GM18873 (cell line): ENCODE measurements around the gene TULP4.
A peak's percentile ranks its signal among the peaks of the same experiment; 100 is the strongest.
"Not testable (repeated sequence)": the region's sequence is repeated elsewhere in the genome, so short reads cannot be mapped to it uniquely, and the experiment has no call there.

ENCODE experiments used
- ATAC-seq: cut with Tn5 transposase; IDR thresholded peaks from one replicate; pipeline ENCODE4 v1.9.1; 2021; ENCODE audit warnings: mild to moderate bottlenecking, moderate library complexity, moderate number of reproducible peaks; ENCODE audit not compliant: unreplicated experiment, low FRiP score

The TULP4 gene

DNA sequence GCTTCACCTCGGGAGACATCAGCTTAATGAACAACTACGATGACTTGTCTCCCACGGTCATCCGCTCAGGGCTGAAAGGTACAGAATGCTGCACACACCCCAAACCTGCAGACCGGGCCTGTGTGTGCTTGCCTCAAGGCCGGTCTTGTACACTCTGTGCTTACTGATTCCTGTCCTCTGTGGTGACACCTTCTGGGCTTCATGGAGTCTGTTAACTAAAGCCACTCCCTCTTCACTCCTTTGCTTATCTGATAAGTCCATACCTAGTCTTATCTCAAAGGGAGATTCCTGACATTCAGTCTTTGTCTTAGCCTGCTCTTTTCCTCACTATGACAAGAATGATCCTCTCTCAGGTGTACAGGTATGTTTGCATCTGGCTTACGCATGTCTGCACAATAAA is 139.9 kb downstream of the TULP4 start:
- no peak for ATAC-seq

DNA sequence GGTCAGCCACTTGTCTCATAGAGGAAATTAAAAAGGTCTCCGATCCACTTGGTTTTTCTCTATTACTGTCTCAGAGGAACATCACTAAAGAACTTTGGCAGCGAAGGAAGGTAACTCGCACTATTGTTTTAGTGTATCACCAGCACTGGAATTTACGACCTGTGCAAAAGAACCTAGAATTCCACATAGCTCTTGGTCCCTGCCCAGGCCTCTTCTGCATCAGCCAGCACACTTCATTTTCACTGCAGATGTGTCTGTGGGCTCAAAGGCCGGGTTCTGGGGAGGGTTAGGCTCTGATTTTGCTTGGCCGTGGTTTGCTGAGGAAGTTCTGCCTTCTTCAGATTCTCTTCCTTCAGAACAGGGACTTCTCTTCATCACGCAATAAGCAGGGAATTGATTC is 144.9 kb downstream of the TULP4 start:
- no peak for ATAC-seq

DNA sequence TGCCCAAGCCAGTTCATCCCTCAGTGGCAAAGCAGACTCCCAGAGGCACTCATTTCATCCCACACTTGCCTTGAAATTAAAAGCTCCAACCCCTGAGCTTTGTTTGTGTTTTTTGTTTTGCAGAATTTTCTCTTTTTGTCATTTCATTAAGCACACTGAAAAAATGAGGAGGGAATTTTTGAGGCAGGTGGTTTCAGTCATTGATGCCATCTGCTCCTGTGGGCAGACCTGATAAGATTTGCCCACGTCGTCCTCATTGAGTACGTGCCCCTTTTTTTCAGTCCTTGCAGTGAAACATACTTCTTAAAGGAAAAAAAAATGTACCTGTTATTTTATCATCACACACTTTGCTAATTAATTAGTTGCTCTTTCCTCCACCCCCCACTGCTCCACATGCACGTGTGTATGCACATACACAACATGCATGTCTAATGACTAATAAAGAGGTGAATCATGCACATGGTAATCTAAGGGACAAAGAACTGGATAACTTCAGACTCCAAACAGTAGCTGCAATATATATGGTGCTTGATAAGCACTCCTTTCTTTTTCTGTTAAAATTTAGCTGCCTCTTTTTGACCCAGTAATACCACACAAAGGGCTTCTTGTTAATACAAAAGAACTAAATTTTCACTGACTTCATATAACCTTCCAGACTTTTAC is 145.5 kb downstream of the TULP4 start:
- no peak for ATAC-seq

DNA sequence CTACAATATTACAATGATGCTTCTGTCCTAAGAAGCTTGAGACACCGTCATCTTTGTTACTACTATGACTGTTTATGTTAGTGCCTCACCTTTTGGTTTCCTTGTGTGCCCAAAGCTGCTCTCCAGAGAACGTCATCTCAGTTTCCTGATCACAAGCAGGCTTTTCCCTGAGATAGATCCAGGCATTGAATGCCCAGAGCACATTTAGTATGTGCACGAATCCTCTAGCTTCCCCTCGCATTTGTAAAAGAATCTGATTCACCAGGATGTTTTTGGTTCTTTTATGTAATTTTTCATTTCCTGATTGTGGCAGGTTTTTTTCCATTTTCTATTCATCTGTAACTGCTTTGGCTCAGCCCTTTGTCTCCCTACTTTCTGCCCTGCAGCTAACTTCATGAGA is 147.5 kb downstream of the TULP4 start:
- ATAC-seq, result no peak

DNA sequence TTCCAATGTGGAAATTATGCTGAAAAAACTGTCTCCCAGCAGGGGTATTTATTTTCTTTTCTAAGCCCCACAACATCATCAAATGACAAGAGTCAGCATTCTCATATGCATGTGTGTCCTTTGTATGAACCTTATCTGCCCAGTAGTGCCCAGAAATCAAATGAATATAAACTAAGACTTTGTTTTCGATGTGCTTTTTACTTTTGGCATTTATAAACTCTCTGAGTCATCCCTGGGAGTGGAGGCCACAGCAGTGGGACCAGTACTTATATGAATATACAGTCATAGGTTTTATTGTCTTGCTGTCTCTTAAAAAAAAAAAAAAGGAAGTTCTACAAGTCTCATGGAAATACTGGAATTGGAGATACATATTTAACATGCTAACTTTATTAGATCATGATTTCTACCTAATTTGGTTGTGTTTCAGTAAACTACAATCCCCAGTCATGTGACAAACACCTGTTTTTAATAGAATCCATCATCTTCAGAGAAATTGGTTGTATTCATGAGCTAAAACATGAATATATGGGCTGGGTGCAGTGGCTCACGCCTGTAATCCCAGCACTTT is 148.4 kb downstream of the TULP4 start:
- ATAC-seq, result no peak

DNA sequence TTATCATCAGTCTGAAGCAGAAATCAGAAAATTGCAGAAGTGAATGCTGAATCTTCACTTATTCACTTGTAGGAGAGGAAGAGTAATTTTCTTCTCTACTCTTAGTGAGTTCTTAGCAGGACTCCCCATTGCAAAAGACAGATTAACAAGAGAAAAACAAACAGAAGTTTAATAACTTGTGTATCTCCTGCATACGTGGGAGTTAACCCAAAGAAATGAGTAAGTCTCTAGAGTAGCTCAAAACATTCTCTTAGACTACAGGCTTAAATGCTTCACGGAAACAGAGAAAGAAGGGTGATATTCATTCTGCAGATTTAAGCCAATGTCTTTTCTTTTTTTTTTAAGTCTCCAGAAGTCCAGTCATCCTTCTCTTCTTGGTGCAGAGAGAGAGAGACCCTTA is 149.7 kb downstream of the TULP4 start:
- no peak for ATAC-seq

DNA sequence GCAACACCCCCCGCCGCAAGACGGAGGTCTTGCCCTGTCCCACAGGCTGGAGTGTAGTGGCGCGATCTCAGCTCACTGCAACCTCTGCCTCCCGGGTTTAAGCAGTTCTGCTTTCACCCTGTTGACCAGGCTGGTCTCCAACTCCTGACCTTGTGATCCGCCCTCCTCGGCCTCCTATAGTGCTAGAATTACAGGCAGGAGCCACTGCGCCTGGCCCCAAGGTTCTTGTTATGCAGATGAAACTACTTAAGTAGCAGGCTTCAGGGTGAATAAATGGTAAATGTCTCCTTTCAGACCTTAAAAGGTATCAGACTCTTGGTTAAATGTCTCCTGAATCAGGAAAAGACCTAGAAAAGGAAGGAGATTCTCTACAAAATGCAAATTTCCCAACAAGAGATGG is 152.2 kb downstream of the TULP4 start:
- ATAC-seq, result no peak

DNA sequence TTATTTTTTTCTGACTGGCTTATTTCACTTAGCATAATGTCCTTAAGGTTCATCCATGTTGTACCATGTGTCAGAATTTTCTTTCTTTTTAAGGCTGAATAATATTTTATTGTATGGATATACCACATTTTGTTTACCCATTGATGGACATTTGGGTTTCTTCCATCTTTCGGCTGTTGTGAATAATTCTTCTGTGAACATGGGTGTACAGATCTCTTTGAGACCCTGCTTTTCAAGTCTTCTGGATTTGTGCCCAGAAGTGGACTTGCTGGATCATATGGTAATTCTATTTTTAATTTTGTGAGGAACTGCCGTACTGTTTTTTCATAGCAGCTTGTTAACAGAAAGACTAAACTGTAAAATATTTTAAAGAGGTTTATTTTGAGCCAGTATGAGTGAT is 153.0 kb downstream of the TULP4 start:
- no peak for ATAC-seq

DNA sequence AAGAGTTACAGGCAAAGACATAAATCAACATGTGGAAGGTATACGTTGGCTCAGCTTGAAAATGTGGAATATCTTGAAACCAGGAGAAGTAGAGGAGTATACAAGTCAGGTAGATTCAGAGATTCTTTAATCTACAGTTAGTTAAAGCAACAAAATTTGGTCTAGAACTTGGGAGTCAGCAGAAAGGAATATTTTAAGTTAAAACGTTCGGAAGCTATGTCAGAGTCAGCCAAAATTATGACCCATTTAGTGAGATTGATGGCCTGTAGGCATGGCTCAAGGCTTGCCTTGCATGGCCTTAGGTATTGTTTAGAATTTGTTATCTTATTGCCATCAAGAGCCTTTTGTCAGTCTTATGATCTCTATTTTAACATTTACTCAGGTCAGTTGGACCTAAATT is 153.5 kb downstream of the TULP4 start:
- no peak for ATAC-seq

DNA sequence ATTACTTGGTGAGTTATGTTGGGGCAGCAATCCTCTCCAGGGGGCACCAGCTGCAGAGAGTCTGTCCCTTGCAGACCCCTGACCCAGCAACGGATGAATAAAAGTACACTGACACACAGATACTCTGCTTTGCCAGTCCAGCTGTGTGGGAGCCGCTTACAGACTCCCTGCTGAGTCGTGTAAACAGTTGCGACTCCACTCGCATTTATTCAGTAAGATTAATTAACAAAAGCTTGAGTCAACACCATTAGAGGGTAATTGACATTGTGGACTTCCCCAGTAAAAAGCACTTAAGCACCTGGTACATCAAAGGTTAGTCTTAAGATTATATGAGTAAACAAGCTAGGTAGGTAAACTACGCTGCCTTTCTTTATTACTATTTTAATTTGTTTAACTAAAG is 155.7 kb downstream of the TULP4 start:
- ATAC-seq, result no peak

DNA sequence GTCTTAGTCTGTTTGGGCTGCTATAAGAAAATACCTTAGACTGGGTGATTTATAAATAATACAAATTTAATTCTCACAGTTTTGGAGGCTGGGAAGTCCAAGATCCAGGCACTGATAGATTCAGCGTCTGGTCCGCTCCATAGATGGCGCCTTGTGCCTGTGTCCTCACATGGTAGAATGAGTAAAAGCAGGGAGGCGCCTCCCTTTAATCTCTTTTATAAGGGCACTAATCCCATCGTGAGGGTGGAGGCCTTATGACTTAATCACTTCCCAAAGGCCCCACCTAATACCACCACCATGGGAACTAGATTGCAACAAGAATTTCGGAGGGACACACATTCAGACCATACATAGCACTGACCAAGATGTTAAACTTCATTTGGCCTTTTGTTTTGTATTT is 156.4 kb downstream of the TULP4 start:
- no peak for ATAC-seq

DNA sequence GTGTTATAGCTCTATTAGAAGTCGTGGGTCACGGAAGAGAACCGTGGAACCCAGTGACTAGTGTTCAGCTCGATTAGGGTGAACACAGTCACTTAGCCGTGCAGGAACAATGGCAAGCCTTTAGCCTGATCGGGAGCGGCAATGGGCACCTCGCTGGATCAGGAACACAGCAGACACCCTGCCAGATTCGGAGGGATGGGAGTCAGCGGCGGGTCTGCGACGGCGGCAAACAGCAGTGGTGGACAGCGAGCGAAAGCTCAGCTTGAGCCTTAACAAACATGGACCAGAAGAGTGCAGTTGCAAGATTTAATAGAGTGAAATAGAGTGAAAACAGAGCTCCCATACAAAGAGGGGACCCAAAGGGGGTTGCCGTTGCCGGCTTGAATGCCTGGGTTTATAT is 157.8 kb downstream of the TULP4 start:
- not testable (repeated sequence) for ATAC-seq

DNA sequence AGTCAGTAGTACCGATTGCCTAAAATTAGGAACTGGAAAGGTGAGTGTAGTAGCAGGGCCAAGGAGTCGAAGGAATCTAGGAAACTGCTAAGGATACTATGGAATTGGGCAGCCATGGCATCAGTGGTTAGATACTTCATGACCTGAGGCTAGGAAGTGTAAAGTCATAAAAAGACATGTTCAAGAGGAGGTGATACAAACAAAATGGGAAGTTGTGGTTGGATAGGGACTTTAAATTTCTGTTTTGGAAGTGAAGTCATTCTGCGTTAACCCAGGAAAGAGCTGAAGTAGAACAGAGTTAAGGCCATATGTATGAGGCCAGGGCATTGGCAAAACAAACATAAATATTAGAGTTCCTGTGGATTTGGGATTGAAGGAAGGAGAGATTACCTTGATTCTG is 159.1 kb downstream of the TULP4 start:
- ATAC-seq, result no peak

DNA sequence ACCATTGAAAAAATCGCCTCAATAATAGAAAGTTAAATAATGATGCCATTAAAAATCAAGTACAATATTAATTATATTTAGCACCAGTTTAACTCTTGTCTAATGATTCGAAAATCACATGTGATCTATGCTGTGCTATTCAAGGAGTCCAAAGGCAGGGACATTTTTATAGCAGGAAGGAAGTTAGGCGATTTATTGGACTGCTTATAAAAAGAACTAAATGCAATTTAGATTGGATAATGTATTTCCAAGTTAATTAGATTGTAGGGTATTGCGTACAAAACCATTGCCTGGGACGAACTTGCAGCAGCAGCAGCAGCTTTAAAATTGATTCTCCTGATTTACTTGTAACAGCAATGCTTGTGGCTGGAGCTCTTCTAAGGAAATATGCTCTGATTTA is 160.2 kb downstream of the TULP4 start:
- ATAC-seq, result no peak

DNA sequence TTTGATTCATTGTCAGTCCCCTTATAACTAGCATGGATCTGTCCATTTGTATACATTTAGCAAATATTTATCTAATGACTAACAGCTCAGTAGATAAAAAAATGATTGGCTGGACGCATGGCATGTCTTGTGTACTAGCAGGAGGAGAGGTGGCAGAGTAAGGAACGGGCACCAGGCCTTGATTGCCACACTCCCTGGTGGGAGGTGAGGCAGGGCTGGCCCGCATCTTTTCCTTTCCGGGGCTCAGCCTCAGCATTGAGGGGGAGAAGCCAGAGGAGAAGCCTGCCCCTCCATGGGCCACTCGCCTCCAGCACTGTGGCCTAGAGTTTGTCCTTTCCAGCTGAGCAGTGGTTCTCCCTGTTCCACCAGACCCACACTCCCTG is 162.7 kb downstream of the TULP4 start:
- ATAC-seq, result peak; percentile 4

DNA sequence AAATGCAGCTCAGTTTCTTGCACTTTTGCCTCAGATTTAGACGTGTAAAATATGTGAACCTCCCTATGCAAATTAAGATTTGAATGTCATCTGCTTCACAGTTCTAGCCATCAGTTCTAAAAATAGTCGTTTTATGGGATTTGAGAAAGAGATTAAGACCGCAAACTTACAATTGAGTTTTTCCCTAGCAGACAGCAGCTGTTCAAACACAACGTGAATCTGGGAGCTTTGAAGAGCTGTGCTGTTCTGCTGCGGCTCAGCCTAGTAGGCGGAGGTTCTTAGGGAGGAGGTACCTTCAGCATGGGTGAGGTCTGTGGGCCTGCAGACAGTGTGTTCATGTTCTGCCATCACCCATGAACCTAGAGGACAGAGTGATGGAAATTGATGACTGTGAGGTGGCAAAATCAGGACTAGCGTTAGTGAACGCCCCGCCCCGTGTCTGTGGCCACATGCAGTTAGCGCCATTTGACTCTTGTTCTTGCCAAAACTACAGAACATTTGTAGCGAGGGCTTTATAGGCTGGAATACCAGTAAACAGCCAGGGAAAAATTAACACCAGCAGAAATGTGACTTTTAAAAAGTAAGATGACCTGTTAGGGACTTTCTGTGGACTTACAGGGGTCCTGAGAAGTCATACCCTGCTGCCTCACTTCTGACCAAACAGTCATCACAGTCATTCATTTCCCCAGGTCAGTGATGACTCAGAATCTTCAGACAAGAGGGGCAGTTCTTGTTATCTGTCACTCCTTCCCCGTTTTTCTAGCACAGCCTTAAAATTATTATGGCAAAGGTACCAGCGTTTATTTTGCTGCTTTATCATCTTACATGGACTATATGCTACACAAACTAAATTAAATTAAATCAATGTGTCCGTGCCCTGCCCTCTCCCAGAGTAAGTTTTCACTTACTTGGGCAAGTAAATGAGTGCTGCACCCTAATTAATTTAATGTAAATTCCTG is 163.4 kb downstream of the TULP4 start:
- peak; percentile 70 for ATAC-seq

DNA sequence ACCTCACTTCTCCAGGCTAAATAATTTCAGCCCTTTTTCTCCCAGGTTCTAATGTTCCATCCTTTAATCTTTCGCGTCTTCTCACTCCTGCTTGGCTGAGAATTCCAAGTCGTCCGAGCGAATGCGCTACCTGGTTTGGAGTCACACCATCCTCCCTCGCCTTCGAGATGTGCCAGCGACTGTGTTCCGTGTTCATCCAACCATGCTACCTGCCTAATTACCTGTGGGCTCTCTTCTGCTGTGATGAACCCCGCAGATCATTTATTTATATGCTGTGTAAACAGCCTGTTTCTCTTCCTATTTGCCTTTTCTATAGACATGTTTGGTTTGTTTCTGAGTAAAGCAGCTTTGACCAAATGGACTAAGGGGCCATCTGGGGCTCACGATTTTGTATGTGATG is 164.1 kb downstream of the TULP4 start:
- no peak for ATAC-seq

DNA sequence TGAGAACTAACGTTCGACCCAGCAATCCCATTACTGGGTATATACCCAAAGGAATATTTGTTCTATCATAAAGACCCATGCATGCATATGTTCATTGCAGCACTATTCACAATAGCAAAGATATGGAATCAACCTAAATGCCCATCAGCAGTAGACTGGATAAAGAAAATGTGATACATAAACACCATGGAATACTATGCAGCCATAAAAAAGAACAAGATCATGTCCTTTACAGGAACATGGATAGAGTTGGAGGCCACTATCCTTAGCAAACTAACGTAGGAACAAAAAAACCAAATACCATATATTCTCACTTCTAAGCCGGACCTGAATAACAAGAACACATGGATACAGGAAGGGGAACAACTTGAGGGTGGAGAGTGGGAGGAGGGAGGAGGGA is 165.5 kb downstream of the TULP4 start:
- not testable (repeated sequence) for ATAC-seq

DNA sequence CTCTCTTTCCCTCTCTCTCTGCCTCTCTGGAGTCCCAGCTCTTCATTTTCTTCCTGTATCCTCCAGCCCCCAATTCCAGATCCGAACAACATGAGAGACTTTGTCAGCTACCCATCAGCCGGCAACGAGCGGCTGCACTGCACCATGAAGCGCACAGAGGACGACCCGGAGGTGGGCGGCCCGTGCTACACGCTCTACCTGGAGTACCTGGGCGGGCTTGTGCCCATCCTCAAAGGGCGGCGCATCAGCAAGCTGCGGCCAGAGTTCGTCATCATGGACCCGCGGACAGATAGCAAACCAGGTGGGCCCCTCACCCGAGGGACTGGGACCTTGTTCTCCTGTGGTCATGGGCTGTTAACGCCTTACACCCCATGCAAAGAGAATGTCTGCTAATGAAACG is 168.7 kb downstream of the TULP4 start:
- no peak for ATAC-seq

DNA sequence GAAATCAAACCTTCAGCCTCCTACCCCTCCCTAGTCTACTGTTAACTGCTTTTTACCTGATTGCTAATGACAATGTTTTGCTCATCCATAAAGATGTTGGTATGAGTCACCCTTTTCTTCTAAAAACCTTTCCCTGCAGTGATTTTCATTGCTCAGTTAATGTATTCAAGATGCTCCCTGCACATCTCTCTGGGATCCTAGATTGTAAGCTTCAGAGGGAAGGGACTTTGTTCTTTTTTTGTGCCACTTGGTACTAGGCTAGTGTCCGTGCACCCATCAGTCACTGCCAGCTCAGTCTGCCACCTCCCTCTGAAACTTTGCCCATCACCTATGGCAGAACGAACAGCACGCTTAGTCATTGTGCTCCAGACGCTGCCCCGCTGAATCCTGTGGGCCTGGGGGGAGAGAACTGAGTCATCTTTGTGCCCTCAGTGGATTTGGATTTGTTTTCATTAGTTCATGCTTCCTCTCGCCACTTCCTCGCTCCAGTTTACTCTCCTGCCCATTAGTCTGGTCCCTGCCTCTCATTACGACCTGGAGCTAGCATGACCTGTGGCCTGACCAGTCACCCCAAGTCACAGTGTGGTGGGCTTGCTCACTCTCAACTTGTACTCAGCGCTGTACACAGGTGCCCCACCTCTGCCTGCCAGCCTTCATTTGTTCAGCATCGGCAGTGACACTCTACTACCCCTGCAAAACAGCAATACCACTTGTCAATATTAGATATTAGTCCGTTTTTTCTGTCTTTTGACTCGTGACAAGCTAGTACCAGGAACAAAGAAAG is 169.6 kb downstream of the TULP4 start:
- ATAC-seq, result no peak

DNA sequence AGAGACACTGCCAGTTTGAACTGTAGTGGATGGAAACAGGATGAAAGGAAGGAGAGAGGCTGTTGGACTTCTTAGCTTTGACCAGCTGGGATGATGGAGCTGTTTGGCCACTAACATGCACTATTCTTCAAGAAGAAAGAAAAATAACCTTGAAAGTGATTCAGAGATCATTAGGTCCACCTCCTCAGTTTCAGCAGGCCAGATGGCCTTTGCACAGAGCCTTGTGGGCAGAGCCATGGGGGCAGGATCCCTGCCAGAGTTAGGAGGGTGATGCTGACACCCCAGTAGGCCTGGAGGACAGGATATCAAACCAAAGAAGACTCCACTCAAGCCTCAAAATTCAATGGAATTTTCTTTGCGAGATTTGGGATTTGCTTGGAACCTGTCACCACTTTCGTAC is 173.2 kb downstream of the TULP4 start:
- no peak for ATAC-seq
